Neural cell (in vitro differentiated cells): Measurements from ENCODE around the gene CFAP45.

Source experiments
- EZH2 ChIP-seq: fragments of 200-600, 300-800 bp; shearing (Covaris generic), sonication (generic); IDR thresholded peaks from 2 replicates; pipeline ENCODE4 v1.6.1; 2014; ENCODE audit warnings: antibody characterized with exemption, low read length, borderline replicate concordance, mild to moderate bottlenecking; ENCODE audit not compliant: insufficient read depth, poor library complexity, severe bottlenecking
- SMC3 ChIP-seq: fragments of 450-650 bp; conservative IDR thresholded peaks from 2 replicates; pipeline ENCODE4 v1.6.1; 2014; ENCODE audit warnings: antibody characterized with exemption, mild to moderate bottlenecking, moderate library complexity; ENCODE audit not compliant: poor library complexity

- TF ChIP-seq SMC3 (no peak), EZH2 (no peak)
Observed at GRCh38 chr1:159898527-159898926, 1.4 kb downstream of the CFAP45 start.
